ENCODE measurements around the gene ECHDC1. TPM values are rescaled to one million over a fixed set of nuclear protein-coding genes. Genes with fewer than 3 reads are reported as not detected.

Gene ECHDC1
- total RNA-seq, 6 experiments from 2014 or later, result 41.3 to 51.7 (median 45.7) TPM

- DNase-seq (no peak), ATAC-seq (no peak)
- no peaks in the 10 kb centered on the region for H3K27me3 ChIP-seq
- H3K27ac ChIP-seq, result no peak overlapping the region
- H3K4me3 ChIP-seq, result no peak overlapping the region
- H3K36me3 ChIP-seq, result no peaks in the 10 kb centered on the region
- intact Hi-C loops (cut with DNase I), result no loop called here
- WGBS (ENCODE audit: insufficient coverage, low coverage, low lambda C conversion rate, missing lambda C conversion rate), result 56% methylated on average over 2 of the region's 2 CpGs
- H3K4me1 ChIP-seq, result peaks cover 0 to 6% (median 0%) of the 10 kb centered on the region in 4 donors
- TF ChIP-seq POLR2A (IDR thresholded peaks at IDR 0.05), result no peak
- no peak for TF ChIP-seq CTCF (IDR thresholded peaks at IDR 0.05)
- no peaks in the 10 kb centered on the region for H3K9me3 ChIP-seq
Observed at GRCh38 chr6:127298475-127298874, 44.9 kb downstream of the ECHDC1 start.

- intact Hi-C loops (cut with DNase I), result no loop called here
- Histone ChIP-seq H3K4me3 (no peak overlapping the region), H3K27me3 (no peaks in the 10 kb centered on the region), H3K27ac (no peak overlapping the region), H3K4me1 (peaks cover 0 to 6% (median 0%) of the 10 kb centered on the region in 4 donors), H3K9me3 (no peaks in the 10 kb centered on the region), H3K36me3 (no peaks in the 10 kb centered on the region)
- ATAC-seq (no peak), DNase-seq (no peak)
- 86% methylated on average over 4 of the region's 4 CpGs for WGBS (ENCODE audit: insufficient coverage, low coverage, low lambda C conversion rate, missing lambda C conversion rate)
- TF ChIP-seq POLR2A (IDR thresholded peaks at IDR 0.05), result no peak
- TF ChIP-seq CTCF (IDR thresholded peaks at IDR 0.05), result no peak
Observed at GRCh38 chr6:127297502-127298070, 45.8 kb downstream of the ECHDC1 start.

GRCh38 chr6:127291495-127291894 is 51.9 kb downstream of the ECHDC1 start:
- TF ChIP-seq POLR2A (IDR thresholded peaks at IDR 0.05) (no peak), CTCF (IDR thresholded peaks at IDR 0.05) (no peak)
- H3K4me3 ChIP-seq, result no peak overlapping the region
- no peak overlapping the region for H3K27ac ChIP-seq
- peaks cover 0 to 15% (median 0%) of the 10 kb centered on the region in 4 donors for H3K4me1 ChIP-seq
- peaks cover 0 to 22% (median 10%) of the 10 kb centered on the region in 4 donors for H3K36me3 ChIP-seq
- WGBS (ENCODE audit: insufficient coverage, low coverage, low lambda C conversion rate, missing lambda C conversion rate), result 22% methylated on average over 5 of the region's 5 CpGs
- DNase-seq (no peak), ATAC-seq (peak; percentile 16 to 59 (median 31))
- no peaks in the 10 kb centered on the region for H3K9me3 ChIP-seq
- intact Hi-C loops (cut with DNase I), result no loop called here
- no peaks in the 10 kb centered on the region for H3K27me3 ChIP-seq

GRCh38 chr6:127290391-127291265 is 52.8 kb downstream of the ECHDC1 start:
- H3K27me3 ChIP-seq, result no peaks in the 10 kb centered on the region
- H3K9me3 ChIP-seq, result no peaks in the 10 kb centered on the region
- WGBS (ENCODE audit: insufficient coverage, low coverage, low lambda C conversion rate, missing lambda C conversion rate), result 87% methylated on average over 4 of the region's 4 CpGs
- H3K27ac ChIP-seq, result no peak overlapping the region
- ATAC-seq, result peak in 2 of 4 donors; percentile 11 to 21
- H3K36me3 ChIP-seq, result peaks cover 0 to 29% (median 15%) of the 10 kb centered on the region in 4 donors
- intact Hi-C loops (cut with DNase I), result no loop called here
- no peak for TF ChIP-seq CTCF (IDR thresholded peaks at IDR 0.05)
- TF ChIP-seq POLR2A (IDR thresholded peaks at IDR 0.05), result no peak
- H3K4me1 ChIP-seq, result peaks cover 0 to 15% (median 0%) of the 10 kb centered on the region in 4 donors
- H3K4me3 ChIP-seq, result no peak overlapping the region
- DNase-seq, result no peak
